NCI-H69 (cell line): ENCODE measurements around the gene DCT.

ENCODE experiments used
- DNase-seq: peaks from one replicate; lab custom pipeline; 2025; lab: John Stamatoyannopoulos, UW

Gene DCT

GRCh38 chr13:94395860-94396259, 83.6 kb downstream of the DCT start:
- no peak for DNase-seq

- peak; percentile 96 for DNase-seq
Observed at GRCh38 chr13:94394723-94395122, 84.8 kb downstream of the DCT start.

- DNase-seq, result no peak
Observed at GRCh38 chr13:94390881-94391280, 88.6 kb downstream of the DCT start.

DNA sequence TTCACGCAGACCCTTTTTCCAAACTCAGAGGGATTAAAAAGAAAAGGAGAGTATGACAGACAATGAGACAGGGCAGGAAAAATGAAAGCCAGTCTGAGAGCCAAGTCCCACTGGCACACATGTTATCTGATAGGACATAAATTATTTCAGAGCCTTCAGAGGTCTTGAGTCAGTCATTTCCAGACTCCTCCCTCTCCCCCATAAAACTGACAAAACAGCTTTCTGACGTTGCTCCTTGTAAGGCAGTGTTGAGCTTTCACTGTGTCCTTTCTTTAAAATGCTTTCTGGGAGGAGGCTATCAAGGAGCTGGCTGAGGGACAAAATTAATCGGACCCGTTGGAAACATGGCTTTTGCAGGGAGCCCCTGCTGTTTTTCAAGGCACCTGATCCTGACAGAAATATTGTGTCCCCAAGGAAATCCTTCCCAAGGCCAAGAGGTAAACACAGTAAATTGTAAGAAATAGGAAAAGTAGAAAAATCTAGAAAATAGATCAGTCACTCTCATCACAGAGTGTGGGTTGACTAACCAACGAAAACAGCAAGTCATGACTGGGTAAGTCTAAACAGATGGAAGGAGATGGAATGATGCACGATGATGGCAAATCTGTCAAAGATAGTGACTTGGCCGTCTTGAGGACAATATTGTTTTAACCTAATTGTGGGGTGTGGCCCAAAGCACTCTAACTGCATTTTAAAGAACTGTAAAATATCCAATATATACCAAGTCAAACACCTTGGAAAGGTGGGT, 89.7 kb downstream of the DCT start:
- DNase-seq, result peak; percentile 74

- no peak for DNase-seq
Observed at GRCh38 chr13:94387047-94387446, 92.4 kb downstream of the DCT start.
